ENCODE data around the gene STK17A.

The STK17A gene

GRCh38 chr7:43630482-43630881, 47.6 kb downstream of the STK17A start:
- Histone ChIP-seq H3K4me1 (ENCODE audit: low read depth, poor library complexity, severe bottlenecking) (peaks cover 41% of the 10 kb centered on the region), H3K9ac (no peak overlapping the region), H3K4me3 (IDR thresholded peaks at IDR 0.05; ENCODE audit: insufficient read depth, low read depth, low read length) (no peak overlapping the region), H4K20me1 (ENCODE audit: insufficient read depth) (peaks cover 11% of the 10 kb centered on the region), H3K79me2 (ENCODE audit: insufficient read depth, low read depth) (peaks cover 13% of the 10 kb centered on the region; the same call in 1 of the 2 replicates), H2AFZ (ENCODE audit: low read depth) (no peak overlapping the region), H3K4me2 (no peak overlapping the region), H3K36me3 (ENCODE audit: insufficient read depth) (peaks cover 6% of the 10 kb centered on the region; the same call in 1 of the 2 replicates), H3K27me3 (ENCODE audit: insufficient read depth, low read depth) (no peaks in the 10 kb centered on the region), H3K27ac (no peak overlapping the region)
- TF ChIP-seq CTCF (conservative IDR thresholded peaks at IDR 0.05; ENCODE audit: low read depth, low read length) = no peak

- Histone ChIP-seq H3K9ac (no peak overlapping the region), H4K20me1 (ENCODE audit: insufficient read depth) (peaks cover 6% of the 10 kb centered on the region; the same call in 1 of the 2 replicates), H3K27ac (peak overlapping the region; percentile 21; the same call in 1 of the 2 replicates), H3K4me2 (no peak overlapping the region), H3K79me2 (ENCODE audit: insufficient read depth, low read depth) (peaks cover 4% of the 10 kb centered on the region; the same call in 1 of the 2 replicates), H3K36me3 (ENCODE audit: insufficient read depth) (peaks cover 3% of the 10 kb centered on the region; the same call in 1 of the 2 replicates), H3K4me1 (ENCODE audit: low read depth, poor library complexity, severe bottlenecking) (peaks cover 36% of the 10 kb centered on the region), H2AFZ (ENCODE audit: low read depth) (no peak overlapping the region), H3K27me3 (ENCODE audit: insufficient read depth, low read depth) (no peaks in the 10 kb centered on the region), H3K4me3 (IDR thresholded peaks at IDR 0.05; ENCODE audit: insufficient read depth, low read depth, low read length) (no peak overlapping the region)
- no peak for TF ChIP-seq CTCF (conservative IDR thresholded peaks at IDR 0.05; ENCODE audit: low read depth, low read length)
Measured at GRCh38 chr7:43631559-43631958, 48.7 kb downstream of the STK17A start.

GRCh38 chr7:43632746-43633145, 49.8 kb downstream of the STK17A start:
- Histone ChIP-seq H3K36me3 (ENCODE audit: insufficient read depth) (no peaks in the 10 kb centered on the region; the same call in 1 of the 2 replicates), H2AFZ (ENCODE audit: low read depth) (no peak overlapping the region), H3K79me2 (ENCODE audit: insufficient read depth, low read depth) (no peaks in the 10 kb centered on the region; the same call in 1 of the 2 replicates), H3K27ac (no peak overlapping the region), H3K4me1 (ENCODE audit: low read depth, poor library complexity, severe bottlenecking) (peaks cover 36% of the 10 kb centered on the region), H3K9ac (no peak overlapping the region), H4K20me1 (ENCODE audit: insufficient read depth) (no peaks in the 10 kb centered on the region), H3K27me3 (ENCODE audit: insufficient read depth, low read depth) (no peaks in the 10 kb centered on the region), H3K4me3 (IDR thresholded peaks at IDR 0.05; ENCODE audit: insufficient read depth, low read depth, low read length) (no peak overlapping the region), H3K4me2 (no peak overlapping the region)
- TF ChIP-seq CTCF (conservative IDR thresholded peaks at IDR 0.05; ENCODE audit: low read depth, low read length) = no peak

GRCh38 chr7:43634384-43634783, 51.5 kb downstream of the STK17A start:
- no peak overlapping the region for H3K27ac ChIP-seq
- TF ChIP-seq CTCF (conservative IDR thresholded peaks at IDR 0.05; ENCODE audit: low read depth, low read length) = no peak
- no peaks in the 10 kb centered on the region for H4K20me1 ChIP-seq (ENCODE audit: insufficient read depth)
- H3K36me3 ChIP-seq (ENCODE audit: insufficient read depth) = no peaks in the 10 kb centered on the region; the same call in 1 of the 2 replicates
- H3K4me2 ChIP-seq = no peak overlapping the region
- H3K27me3 ChIP-seq (ENCODE audit: insufficient read depth, low read depth) = no peaks in the 10 kb centered on the region
- H3K4me1 ChIP-seq (ENCODE audit: low read depth, poor library complexity, severe bottlenecking) = peaks cover 35% of the 10 kb centered on the region
- no peak overlapping the region for H2AFZ ChIP-seq (ENCODE audit: low read depth)
- no peak overlapping the region for H3K4me3 ChIP-seq (IDR thresholded peaks at IDR 0.05; ENCODE audit: insufficient read depth, low read depth, low read length)
- H3K9ac ChIP-seq = no peak overlapping the region
- no peaks in the 10 kb centered on the region; the same call in 1 of the 2 replicates for H3K79me2 ChIP-seq (ENCODE audit: insufficient read depth, low read depth)
